DOHH2 (cell line): ENCODE measurements around the gene BLOC1S2.

Experiments
- H3F3A ChIP-seq: fragments of 200-600 bp; sonication (generic), shearing (Covaris generic); 2 replicates; pipeline ENCODE4 v1.6.0; 2016; ENCODE audit warnings: antibody characterized with exemption, mild to moderate bottlenecking; ENCODE audit not compliant: control insufficient read depth, insufficient read depth
- H3K27ac ChIP-seq: fragments of 200-600 bp; sonication (generic); 2 replicates; pipeline ENCODE4 v1.5.1; 2014; ENCODE audit warnings: low read depth, mild to moderate bottlenecking, low read length, moderate library complexity
- H3K27me3 ChIP-seq: fragments of 200-600 bp; sonication (generic); 2 replicates; pipeline ENCODE4 v1.6.1; 2014; ENCODE audit warnings: mild to moderate bottlenecking, low read length, mixed read lengths; ENCODE audit not compliant: control insufficient read depth
- H3K36me3 ChIP-seq: fragments of 200-600 bp; sonication (generic); 2 replicates; pipeline ENCODE4 v1.6.1; 2014; ENCODE audit warnings: mild to moderate bottlenecking, low read length, moderate library complexity, mixed read lengths; ENCODE audit not compliant: control insufficient read depth
- H3K4me1 ChIP-seq: fragments of 200-600 bp; sonication (generic); 2 replicates; pipeline ENCODE4 v1.6.1; 2014; ENCODE audit warnings: mild to moderate bottlenecking, low read length, mixed read lengths; ENCODE audit not compliant: control insufficient read depth
- H3K4me2 ChIP-seq: fragments of 200-600 bp; sonication (generic); 2 replicates; pipeline ENCODE4 v1.6.0; 2014; ENCODE audit warnings: mild to moderate bottlenecking, low read length, moderate library complexity
- H3K4me3 ChIP-seq: fragments of 200-600 bp; sonication (generic); 2 replicates; pipeline ENCODE4 v1.5.1; 2014; ENCODE audit warnings: mild to moderate bottlenecking, low read length, mixed read lengths
- H3K79me2 ChIP-seq: fragments of 200-600 bp; sonication (generic); 2 replicates; pipeline ENCODE4 v1.6.1; 2014; ENCODE audit warnings: mild to moderate bottlenecking, low read length, mixed read lengths; ENCODE audit not compliant: control insufficient read depth
- H3K9me2 ChIP-seq: fragments of 200-600 bp; sonication (generic); replicated peaks from 2 replicates; pipeline ENCODE4 v1.6.1; 2014; ENCODE audit warnings: mild to moderate bottlenecking, low read length, mixed read lengths; ENCODE audit not compliant: control insufficient read depth
- H3K9me3 ChIP-seq: fragments of 200-600 bp; sonication (generic); 2 replicates; pipeline ENCODE4 v1.6.1; 2014; ENCODE audit warnings: antibody characterized with exemption, low read length, mixed read lengths; ENCODE audit not compliant: control insufficient read depth, insufficient read depth
- H4K20me1 ChIP-seq: fragments of 200-600 bp; sonication (generic); 2 replicates; pipeline ENCODE4 v1.6.0; 2014; ENCODE audit warnings: low read depth, mild to moderate bottlenecking, antibody characterized with exemption, low read length, moderate library complexity; ENCODE audit not compliant: control insufficient read depth, insufficient read depth
- EZH2phosphoT487 ChIP-seq: fragments of 200-600 bp; sonication (generic); IDR thresholded peaks from 2 replicates; pipeline ENCODE4 v1.6.1; 2017; ENCODE audit warnings: borderline replicate concordance, mild to moderate bottlenecking, antibody characterized with exemption, low read length, moderate library complexity, mixed read lengths
- TF ChIP-seq, protein P1 (sequence below): fragments of 200-600 bp; sonication (generic); IDR thresholded peaks from one replicate; pipeline ENCODE4 v1.5.1; 2014; ENCODE audit warnings: antibody characterized with exemption, mild to moderate bottlenecking, low read depth, low read length; ENCODE audit not compliant: poor library complexity, severe bottlenecking

The BLOC1S2 gene

DNA sequence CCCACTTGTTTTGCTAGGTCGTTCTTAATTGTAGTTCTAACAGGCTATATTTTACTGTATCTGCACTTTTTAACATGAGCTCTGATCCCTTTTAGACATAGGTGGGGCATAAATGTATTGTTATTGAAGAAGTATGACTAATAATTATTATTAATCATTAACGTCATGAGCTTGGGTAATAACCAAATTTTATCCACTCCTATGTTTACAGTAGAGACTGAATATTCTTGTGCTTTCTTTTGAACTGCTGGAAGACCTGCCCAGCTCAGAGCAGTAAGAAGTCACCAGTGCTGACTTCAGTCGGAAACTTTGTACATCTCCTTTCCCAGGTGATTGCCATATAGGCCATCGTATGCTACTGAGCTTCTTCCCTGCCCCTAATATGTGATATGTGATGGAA lies 24.8 kb upstream of the BLOC1S2 start:
- Histone ChIP-seq H3K9me2 (no peaks in the 10 kb centered on the region), H3K4me2 (no peak overlapping the region), H3K27me3 (peaks cover 40% of the 10 kb centered on the region), H3K27ac (no peak overlapping the region), H3K4me3 (no peak overlapping the region), H3K4me1 (no peaks in the 10 kb centered on the region), H3K79me2 (no peaks in the 10 kb centered on the region), H3K36me3 (no peaks in the 10 kb centered on the region), H3K9me3 (no peaks in the 10 kb centered on the region), H3F3A (no peaks in the 10 kb centered on the region), H4K20me1 (no peaks in the 10 kb centered on the region)
- no peak for TF ChIP-seq EZH2phosphoT487

DNA sequence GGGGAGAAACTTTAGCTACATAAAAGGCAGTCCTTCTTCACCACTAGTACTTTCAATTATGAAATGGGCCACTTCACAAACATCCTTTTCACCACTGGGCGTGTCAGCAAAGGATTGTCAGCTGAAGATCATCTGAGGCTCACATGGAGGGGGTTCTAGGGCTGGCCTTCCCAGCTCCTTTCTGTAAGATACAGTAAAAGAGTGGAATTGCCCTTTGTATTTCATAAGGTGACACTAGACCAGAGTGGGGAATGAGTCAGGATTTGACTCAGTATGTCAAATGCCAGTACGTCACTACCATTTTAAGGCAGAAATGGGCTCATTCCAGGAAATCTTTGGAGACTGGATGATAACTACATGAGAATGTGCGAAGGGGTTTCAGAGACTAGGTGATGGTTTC lies 21.2 kb upstream of the BLOC1S2 start:
- H3K9me2 ChIP-seq = no peaks in the 10 kb centered on the region
- no peaks in the 10 kb centered on the region for H3K9me3 ChIP-seq
- H3K4me1 ChIP-seq = no peaks in the 10 kb centered on the region
- no peaks in the 10 kb centered on the region for H3K79me2 ChIP-seq
- TF ChIP-seq EZH2phosphoT487 = no peak
- TF ChIP-seq, protein P1, sequence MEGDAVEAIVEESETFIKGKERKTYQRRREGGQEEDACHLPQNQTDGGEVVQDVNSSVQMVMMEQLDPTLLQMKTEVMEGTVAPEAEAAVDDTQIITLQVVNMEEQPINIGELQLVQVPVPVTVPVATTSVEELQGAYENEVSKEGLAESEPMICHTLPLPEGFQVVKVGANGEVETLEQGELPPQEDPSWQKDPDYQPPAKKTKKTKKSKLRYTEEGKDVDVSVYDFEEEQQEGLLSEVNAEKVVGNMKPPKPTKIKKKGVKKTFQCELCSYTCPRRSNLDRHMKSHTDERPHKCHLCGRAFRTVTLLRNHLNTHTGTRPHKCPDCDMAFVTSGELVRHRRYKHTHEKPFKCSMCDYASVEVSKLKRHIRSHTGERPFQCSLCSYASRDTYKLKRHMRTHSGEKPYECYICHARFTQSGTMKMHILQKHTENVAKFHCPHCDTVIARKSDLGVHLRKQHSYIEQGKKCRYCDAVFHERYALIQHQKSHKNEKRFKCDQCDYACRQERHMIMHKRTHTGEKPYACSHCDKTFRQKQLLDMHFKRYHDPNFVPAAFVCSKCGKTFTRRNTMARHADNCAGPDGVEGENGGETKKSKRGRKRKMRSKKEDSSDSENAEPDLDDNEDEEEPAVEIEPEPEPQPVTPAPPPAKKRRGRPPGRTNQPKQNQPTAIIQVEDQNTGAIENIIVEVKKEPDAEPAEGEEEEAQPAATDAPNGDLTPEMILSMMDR = no peak
- no peak overlapping the region for H3K4me2 ChIP-seq
- H3K27ac ChIP-seq = no peak overlapping the region
- H3F3A ChIP-seq = no peaks in the 10 kb centered on the region
- peaks cover 41% of the 10 kb centered on the region for H3K27me3 ChIP-seq
- H3K36me3 ChIP-seq = no peaks in the 10 kb centered on the region
- no peak overlapping the region for H3K4me3 ChIP-seq
- H4K20me1 ChIP-seq = no peaks in the 10 kb centered on the region

DNA sequence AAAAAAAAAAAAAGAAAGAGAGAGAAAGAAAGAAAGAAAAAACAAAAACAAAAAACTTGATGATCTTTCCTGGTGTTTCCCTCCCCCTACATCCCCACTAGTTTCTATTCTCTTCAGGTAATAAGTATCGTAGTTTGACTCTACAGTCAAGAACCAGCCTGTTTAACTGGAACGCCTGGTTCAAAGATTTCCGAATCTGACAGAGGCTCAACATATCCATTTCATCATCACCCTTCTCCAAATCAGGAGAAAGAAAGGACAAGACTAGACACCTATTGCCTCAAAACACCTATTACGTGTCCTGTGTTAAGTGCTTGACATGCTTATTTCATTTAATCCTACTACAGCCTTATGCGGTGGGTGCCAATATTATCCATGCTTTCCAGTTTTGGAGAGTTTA lies 20.4 kb upstream of the BLOC1S2 start:
- Histone ChIP-seq H3K27ac (no peak overlapping the region), H3K4me3 (no peak overlapping the region), H3K36me3 (no peaks in the 10 kb centered on the region), H3K9me3 (no peaks in the 10 kb centered on the region), H3K79me2 (no peaks in the 10 kb centered on the region), H4K20me1 (no peaks in the 10 kb centered on the region), H3F3A (no peaks in the 10 kb centered on the region), H3K27me3 (peaks cover 35% of the 10 kb centered on the region), H3K4me1 (no peaks in the 10 kb centered on the region), H3K9me2 (no peaks in the 10 kb centered on the region), H3K4me2 (no peak overlapping the region)
- TF ChIP-seq, protein P1 = no peak
- TF ChIP-seq EZH2phosphoT487 = no peak

DNA sequence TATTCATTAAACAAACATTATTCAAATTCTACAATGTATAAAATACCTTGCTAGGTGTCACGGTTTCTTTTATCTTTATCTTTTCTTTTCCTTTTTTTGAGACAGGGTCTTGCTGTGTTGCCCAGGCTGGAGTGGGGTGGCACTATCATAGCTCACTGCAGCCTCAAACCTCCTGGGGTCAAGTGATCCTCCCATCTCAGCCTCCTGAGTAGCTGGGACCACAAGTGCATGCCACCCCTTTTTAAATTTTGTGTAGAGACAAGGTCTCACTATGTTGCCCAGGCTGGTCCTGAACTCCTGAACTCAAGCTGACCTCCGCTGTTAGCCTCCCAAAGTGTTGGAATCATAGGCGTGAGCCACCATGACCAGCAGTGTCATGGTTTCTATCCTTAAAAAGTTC lies 17.9 kb upstream of the BLOC1S2 start:
- peaks cover 23% of the 10 kb centered on the region for H3K27me3 ChIP-seq
- no peaks in the 10 kb centered on the region for H3K36me3 ChIP-seq
- H3K27ac ChIP-seq = no peak overlapping the region
- no peak overlapping the region for H3K4me2 ChIP-seq
- TF ChIP-seq, protein P1 = no peak
- no peak for TF ChIP-seq EZH2phosphoT487
- H4K20me1 ChIP-seq = no peaks in the 10 kb centered on the region
- no peaks in the 10 kb centered on the region for H3K9me3 ChIP-seq
- H3K9me2 ChIP-seq = no peaks in the 10 kb centered on the region
- H3K4me1 ChIP-seq = no peaks in the 10 kb centered on the region
- H3K4me3 ChIP-seq = no peak overlapping the region
- no peaks in the 10 kb centered on the region for H3F3A ChIP-seq
- H3K79me2 ChIP-seq = no peaks in the 10 kb centered on the region
